Vagina (tissue), 2 donors: ENCODE measurements around the gene NTRK3. TPM values are rescaled to one million over a fixed set of nuclear protein-coding genes. Genes with fewer than 3 reads are reported as not detected.

Source experiments
- DNase-seq, 2 donors: peaks; one replicate each; pipeline ENCODE4 v3.0.0-alpha.2; 2017; ENCODE audit errors: extremely low spot score in 2 of 2
- H3K27ac ChIP-seq: fragments of 200-600 bp; sonication (generic); one replicate; pipeline ENCODE4 v1.5.1; 2019
- H3K27me3 ChIP-seq: fragments of 200-600 bp; sonication (generic); one replicate; pipeline ENCODE4 v1.5.1; 2019
- H3K36me3 ChIP-seq, 2 donors: fragments of 200-600 bp; sonication (generic); one replicate each; pipeline ENCODE4 v1.5.1; 2017 to 2019
- H3K4me1 ChIP-seq: fragments of 200-600 bp; sonication (generic); one replicate; pipeline ENCODE4 v1.5.1; 2019
- H3K4me3 ChIP-seq, 2 donors: fragments of 200-600 bp; sonication (generic); 1 replicate in 1 of 2; 2 replicates in 1 of 2; pipeline ENCODE4 v1.5.1; 2016 to 2019
- H3K9me3 ChIP-seq: fragments of 200-600 bp; sonication (generic); one replicate; pipeline ENCODE4 v1.5.1; 2019
- CTCF ChIP-seq, 3 experiments: fragments of 450-650 bp in 2 of 3; fragments of 200-600 bp in 1 of 3; sonication (generic) in 1 of 3; IDR thresholded peaks; one replicate each; pipeline ENCODE4 v1.5.1; 2017 to 2019; ENCODE audit warnings: antibody characterized with exemption in 3 of 3, mild to moderate bottlenecking in 2 of 3, moderate library complexity in 2 of 3
- POLR2A ChIP-seq, 2 donors: fragments of 450-650 bp; IDR thresholded peaks; one replicate each; pipeline ENCODE4 v1.6.1; 2017; ENCODE audit warnings: antibody characterized with exemption in 2 of 2, mild to moderate bottlenecking in 2 of 2, moderate library complexity in 2 of 2
- POLR2AphosphoS5 ChIP-seq, 2 donors: sonication (generic); formaldehyde crosslinking; IDR thresholded peaks; one replicate each; pipeline ENCODE4 v1.9.0; 2017; ENCODE audit warnings: antibody characterized with exemption in 2 of 2, mild to moderate bottlenecking in 2 of 2, low read depth in 1 of 2; ENCODE audit not compliant: insufficient read depth in 1 of 2
- intact Hi-C: fragments of 100-400 bp; cut with DNase I; formaldehyde crosslinking; loops from one replicate; pipeline ENCODE4 v1.15.1; 2023
- total RNA-seq: library from RNA; depleted of rRNA; stranded (reverse); fragments of >200 nt; gene quantifications from one replicate; pipeline ENCODE4 v1.2.3, GENCODE V29; 2016

Gene NTRK3
- total RNA-seq, 1 donor from 2014 or later, result 4.9 TPM

GRCh38 chr15:88221836-88222235 lies 34.7 kb downstream of the NTRK3 start:
- Histone ChIP-seq H3K4me1 (no peaks in the 10 kb centered on the region), H3K4me3 (no peak overlapping the region), H3K36me3 (no peaks in the 10 kb centered on the region), H3K9me3 (no peaks in the 10 kb centered on the region), H3K27me3 (no peaks in the 10 kb centered on the region), H3K27ac (no peak overlapping the region)
- DNase-seq, result no peak
- TF ChIP-seq POLR2AphosphoS5 (IDR thresholded peaks at IDR 0.05; ENCODE audit: insufficient read depth in 1 of 2, low read depth in 1 of 2) (no peak), POLR2A (IDR thresholded peaks at IDR 0.05) (no peak), CTCF (IDR thresholded peaks at IDR 0.05) (no peak)
- intact Hi-C loops, result no loop called here

GRCh38 chr15:88220443-88221335 lies 35.9 kb downstream of the NTRK3 start:
- TF ChIP-seq POLR2A (IDR thresholded peaks at IDR 0.05) (no peak), CTCF (IDR thresholded peaks at IDR 0.05) (no peak), POLR2AphosphoS5 (IDR thresholded peaks at IDR 0.05; ENCODE audit: insufficient read depth in 1 of 2, low read depth in 1 of 2) (no peak)
- Histone ChIP-seq H3K9me3 (no peaks in the 10 kb centered on the region), H3K4me1 (no peaks in the 10 kb centered on the region), H3K36me3 (no peaks in the 10 kb centered on the region), H3K4me3 (no peak overlapping the region), H3K27me3 (no peaks in the 10 kb centered on the region), H3K27ac (no peak overlapping the region)
- intact Hi-C loops, result no loop called here
- no peak for DNase-seq

- Histone ChIP-seq H3K9me3 (no peaks in the 10 kb centered on the region), H3K27me3 (no peaks in the 10 kb centered on the region), H3K27ac (no peak overlapping the region), H3K4me1 (no peaks in the 10 kb centered on the region), H3K36me3 (no peaks in the 10 kb centered on the region), H3K4me3 (no peak overlapping the region)
- DNase-seq, result no peak
- TF ChIP-seq CTCF (IDR thresholded peaks at IDR 0.05), result no peak
- no peak for TF ChIP-seq POLR2A (IDR thresholded peaks at IDR 0.05)
- TF ChIP-seq POLR2AphosphoS5 (IDR thresholded peaks at IDR 0.05; ENCODE audit: insufficient read depth in 1 of 2, low read depth in 1 of 2), result no peak
- intact Hi-C loops, result no loop called here
Observed at GRCh38 chr15:88219623-88220022, 36.9 kb downstream of the NTRK3 start.

GRCh38 chr15:88218557-88219221 lies 37.9 kb downstream of the NTRK3 start:
- Histone ChIP-seq H3K4me3 (no peak overlapping the region), H3K27me3 (no peaks in the 10 kb centered on the region), H3K4me1 (no peaks in the 10 kb centered on the region), H3K9me3 (no peaks in the 10 kb centered on the region), H3K36me3 (no peaks in the 10 kb centered on the region), H3K27ac (no peak overlapping the region)
- DNase-seq, result no peak
- intact Hi-C loops, result no loop called here
- TF ChIP-seq CTCF (IDR thresholded peaks at IDR 0.05), result no peak
- TF ChIP-seq POLR2AphosphoS5 (IDR thresholded peaks at IDR 0.05; ENCODE audit: insufficient read depth in 1 of 2, low read depth in 1 of 2), result no peak
- TF ChIP-seq POLR2A (IDR thresholded peaks at IDR 0.05), result no peak
